GM19397 (cell line): ENCODE results near the gene HSD3B7.
A peak's percentile ranks its signal among the peaks of the same experiment; 100 is the strongest.

Source experiments
- ATAC-seq: cut with Tn5 transposase; IDR thresholded peaks from one replicate; pipeline ENCODE4 v1.9.1; 2021; ENCODE audit warnings: mild to moderate bottlenecking, moderate library complexity; ENCODE audit not compliant: unreplicated experiment

Gene HSD3B7

DNA sequence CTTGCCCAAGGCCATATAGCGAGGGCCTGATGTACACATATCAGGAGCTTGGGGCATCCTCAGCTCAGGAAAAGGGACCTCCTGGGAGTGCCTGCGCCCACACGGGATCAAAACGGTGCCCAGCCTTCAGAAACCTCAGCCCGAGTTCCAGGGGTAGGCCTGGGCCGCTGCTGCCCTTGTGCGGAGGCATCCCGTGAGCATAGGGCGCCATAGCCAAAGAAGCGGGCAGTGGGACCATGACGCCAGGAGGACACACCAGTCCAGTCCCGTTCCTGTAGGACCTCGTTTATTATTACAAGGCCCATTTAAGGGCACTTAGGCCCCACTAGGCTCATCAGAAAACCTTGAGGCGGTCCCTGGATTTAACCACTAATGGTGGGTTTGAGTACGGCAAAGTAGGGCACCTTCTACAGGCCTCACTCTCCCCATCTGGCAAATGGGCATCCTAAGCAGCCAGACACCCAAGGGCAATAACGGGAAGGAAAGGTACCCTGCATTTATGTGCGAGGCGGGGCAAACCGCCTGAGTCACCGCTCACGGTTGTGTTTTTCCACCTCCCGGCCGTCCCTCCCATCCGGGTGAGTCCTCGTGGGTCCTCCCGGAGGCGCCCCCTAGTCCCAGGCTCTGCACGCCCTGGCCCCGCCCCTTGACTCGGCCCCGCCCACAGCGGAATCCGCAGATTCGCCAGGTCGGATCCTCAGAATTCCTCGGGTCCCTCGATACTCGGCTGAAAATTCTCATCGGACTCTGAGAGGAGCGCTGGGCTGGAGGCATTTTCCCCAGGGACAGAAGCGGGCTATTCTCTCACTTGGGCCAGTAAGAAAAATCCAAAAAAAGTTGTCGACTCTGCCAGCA is 28.2 kb upstream of the HSD3B7 start:
- ATAC-seq = peak; percentile 34

DNA sequence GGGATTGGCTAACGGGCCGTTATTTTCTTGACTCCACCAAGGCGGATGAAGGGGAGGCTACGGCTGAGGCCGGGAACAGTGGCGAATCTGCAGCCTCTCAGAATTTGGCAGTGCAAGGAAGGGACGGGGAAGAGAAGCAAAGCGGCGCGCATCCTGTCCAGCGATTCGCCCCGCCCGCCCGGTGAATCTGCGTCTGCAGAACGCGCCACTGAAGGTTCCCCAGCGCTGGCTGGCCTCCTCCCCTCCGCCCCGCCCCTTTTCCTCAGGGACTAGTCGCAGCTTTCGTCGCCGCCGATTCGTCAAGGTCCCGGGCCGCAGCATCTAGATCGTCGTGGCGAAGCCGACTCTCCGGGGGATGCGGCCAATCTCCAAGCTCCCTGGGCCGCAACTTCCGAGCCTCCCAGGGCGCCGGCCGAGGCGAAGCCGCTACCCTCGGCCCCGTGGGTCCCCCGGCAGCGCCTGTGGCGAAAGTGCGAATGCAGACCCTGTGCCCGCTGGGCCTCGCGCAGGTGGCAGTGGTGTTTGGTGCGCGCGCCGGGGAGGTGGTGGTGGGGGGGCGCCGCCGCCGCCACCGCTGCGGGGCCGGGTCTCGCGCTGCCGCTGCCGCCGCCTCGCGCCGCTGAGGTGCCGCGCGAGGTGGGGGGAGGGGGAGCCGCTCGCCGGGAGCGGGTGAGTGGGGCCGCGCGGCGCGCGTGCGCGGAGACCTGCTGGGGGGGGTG is 27.4 kb upstream of the HSD3B7 start, which contains the start of gene SETD1A:
Gene SETD1A, plus strand, starts transcription at position 299 of the 719 bp plus-strand sequence. CDS start 978 bp downstream, outside the sequence.
- peak; percentile 71 for ATAC-seq

DNA sequence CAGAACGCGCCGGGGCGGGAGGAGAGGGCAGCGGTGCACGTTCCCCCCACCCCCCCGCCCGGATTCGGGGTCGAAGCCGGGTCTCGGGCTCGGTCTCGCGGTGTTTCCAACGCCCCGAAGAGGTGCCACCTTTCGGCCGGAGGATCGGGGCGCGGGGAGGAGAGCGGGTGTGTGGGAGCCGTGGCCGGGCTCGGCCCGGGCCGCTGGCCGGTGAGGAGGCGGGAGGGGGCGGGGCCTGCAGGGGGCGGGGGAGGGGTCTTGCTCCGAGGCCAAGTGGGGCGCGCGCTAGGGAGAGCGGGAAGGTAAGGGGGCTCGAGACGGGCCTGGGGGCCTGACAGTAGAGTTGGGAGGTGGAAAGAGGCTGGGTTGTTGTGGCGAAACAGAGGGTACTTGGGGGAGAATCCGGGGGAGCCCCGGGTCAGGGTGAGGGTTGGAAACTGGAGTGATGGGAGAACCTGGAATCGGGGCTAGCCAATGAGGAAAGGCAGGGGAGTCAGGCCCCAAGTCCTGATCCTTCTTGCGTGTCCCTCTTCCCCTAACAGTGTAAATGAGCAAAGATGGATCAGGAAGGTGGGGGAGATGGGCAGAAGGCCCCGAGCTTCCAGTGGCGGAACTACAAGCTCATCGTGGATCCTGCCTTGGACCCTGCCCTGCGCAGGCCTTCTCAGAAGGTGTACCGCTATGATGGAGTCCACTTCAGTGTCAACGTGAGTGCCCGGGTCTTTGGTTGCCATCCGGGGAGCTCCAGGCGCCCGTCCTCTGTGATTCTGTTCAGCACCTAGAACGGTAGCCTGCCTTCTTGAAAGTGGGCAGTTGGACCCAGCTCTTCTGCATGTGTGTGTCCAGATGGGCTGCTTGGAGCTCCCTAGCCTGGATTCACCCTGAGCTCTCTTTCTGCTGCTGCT is 26.6 kb upstream of the HSD3B7 start:
- peak; percentile 27 for ATAC-seq

DNA sequence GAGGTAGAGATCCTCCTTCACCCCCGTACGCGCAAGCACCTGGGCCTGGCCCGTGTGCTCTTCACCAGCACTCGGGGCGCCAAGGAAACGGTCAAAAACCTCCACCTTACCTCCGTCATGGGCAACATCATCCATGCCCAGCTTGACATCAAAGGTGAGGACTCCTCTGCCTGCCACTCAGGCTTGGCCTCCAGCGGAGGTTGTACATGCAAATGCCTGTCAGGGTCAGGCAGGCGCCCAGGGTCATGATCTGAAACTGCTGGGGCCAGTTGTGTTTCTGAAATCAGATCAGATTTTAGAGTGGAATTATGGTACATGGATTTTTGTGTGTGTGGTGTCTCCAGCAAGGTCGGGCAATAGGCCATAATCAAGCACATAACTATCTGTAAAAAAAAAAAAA is 23.6 kb upstream of the HSD3B7 start:
- ATAC-seq = no peak

DNA sequence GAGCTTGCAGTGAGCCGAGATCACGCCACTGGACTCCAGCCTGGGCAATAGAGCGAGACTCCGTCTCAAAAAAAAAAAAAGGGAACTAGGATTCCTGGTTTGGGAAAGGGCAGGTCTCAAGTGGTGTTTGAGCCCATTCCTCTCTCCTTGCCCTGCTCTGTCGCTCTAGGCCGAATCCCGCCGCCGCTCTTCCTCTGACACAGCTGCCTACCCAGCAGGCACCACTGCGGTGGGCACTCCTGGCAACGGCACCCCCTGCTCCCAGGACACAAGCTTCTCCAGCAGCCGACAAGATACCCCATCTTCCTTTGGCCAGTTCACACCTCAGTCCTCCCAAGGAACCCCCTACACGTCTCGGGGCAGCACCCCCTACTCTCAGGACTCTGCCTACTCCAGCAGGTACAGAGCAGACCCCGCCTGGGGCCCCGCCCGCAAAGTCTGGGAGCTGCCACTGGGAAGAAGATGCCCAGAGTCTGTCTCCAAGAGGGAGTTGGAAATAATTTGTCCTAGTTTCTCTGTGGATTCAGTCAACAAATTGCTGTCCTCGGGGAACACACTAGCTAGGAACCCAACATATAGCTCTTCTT is 21.0 kb upstream of the HSD3B7 start:
- ATAC-seq = no peak

DNA sequence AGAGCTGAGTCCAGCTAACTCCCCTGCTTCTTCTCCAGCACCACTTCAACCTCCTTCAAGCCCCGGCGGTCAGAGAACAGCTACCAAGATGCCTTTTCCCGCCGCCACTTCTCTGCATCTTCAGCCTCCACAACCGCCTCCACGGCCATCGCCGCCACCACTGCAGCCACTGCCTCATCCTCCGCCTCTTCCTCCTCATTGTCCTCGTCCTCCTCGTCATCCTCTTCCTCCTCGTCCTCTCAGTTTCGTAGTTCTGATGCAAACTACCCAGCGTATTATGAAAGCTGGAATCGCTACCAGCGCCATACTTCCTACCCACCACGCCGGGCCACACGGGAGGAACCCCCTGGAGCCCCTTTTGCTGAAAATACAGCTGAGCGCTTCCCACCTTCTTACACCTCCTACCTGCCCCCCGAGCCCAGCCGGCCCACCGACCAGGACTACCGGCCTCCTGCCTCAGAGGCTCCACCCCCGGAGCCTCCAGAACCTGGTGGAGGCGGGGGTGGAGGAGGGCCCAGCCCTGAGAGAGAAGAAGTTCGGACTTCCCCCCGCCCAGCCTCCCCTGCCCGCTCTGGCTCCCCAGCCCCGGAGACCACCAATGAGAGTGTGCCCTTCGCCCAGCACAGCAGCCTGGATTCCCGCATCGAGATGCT is 20.3 kb upstream of the HSD3B7 start:
- ATAC-seq = no peak

DNA sequence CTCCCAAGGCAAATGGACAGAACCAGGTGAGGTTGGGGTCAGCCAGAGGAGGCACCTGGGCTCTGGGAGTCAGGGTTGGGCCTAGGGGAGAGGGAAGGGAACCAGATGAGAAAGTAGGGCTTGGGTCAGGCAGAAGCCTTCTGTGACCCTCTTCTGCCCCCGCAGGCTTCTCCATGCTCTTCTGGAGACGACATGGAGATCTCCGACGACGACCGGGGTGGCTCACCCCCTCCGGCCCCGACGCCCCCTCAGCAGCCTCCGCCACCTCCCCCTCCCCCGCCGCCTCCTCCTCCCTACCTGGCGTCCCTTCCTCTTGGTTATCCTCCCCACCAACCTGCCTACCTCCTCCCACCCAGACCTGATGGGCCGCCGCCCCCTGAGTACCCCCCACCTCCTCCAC is 19.6 kb upstream of the HSD3B7 start:
- ATAC-seq = no peak

DNA sequence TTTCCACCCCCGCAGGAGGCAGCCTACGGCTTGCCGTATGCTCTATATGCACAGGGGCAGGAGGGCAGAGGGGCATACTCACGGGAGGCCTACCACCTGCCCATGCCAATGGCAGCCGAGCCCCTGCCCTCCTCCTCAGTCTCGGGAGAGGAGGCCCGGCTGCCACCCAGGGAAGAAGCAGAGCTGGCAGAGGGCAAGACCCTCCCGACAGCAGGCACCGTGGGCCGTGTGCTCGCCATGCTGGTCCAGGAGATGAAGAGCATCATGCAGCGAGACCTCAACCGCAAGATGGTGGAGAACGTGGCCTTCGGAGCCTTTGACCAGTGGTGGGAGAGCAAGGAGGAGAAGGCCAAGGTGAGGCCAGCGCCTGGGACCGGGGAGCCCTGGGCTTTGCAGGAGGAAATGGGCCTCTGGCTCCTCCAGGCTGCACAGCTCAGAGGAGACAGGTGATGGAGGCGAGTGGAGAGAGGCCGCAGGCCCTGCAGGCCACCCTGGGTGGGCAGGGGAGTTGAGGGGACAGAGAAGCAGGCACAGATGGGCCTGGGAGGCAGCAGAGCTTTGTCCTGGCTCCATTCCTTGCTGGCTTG is 18.9 kb upstream of the HSD3B7 start:
- ATAC-seq = no peak

DNA sequence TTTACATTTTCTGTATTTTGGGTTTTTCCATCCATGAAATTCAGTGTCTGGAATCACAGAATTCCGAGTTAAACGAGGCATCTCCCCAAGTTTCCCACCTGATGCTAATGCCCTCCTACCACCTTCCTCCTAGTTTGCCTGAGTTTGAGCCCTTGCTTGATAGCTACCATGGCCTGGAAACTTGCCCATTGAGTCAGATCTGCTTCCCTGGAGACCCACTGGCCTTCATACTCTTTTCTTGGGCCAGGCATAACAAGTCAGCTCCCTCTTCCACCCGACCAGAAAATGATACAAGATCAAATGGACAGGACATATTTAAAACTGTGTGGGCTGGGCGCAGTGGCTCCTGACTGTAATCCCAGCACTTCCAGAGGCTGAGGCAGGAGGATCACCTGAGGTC is 17.2 kb upstream of the HSD3B7 start:
- no peak for ATAC-seq

DNA sequence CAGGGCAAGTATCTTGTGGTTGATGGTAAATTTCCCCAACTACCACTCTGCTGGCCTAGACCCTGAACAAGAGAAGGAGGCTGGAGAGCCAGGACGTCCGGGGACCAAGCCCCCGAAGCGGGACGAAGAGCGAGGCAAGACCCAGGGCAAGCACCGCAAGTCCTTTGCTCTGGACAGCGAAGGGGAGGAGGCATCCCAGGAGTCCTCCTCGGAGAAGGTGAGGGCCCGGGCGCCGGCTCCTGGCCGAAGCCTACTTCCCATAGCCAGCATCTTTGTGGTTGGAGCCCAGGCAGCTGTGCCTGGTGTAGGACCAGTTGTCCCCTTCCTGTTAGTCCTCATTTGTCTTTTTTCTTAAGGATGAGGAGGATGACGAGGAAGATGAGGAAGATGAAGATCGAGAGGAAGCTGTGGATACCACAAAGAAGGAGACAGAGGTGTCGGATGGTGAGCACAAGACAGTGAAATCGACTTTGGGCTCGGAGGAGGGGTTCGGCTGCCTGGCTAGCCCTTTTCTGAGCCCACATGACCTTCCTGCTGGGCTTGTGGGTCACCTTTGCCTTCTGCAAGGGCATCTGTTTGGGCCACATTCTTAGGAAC is 15.7 kb upstream of the HSD3B7 start:
- no peak for ATAC-seq

DNA sequence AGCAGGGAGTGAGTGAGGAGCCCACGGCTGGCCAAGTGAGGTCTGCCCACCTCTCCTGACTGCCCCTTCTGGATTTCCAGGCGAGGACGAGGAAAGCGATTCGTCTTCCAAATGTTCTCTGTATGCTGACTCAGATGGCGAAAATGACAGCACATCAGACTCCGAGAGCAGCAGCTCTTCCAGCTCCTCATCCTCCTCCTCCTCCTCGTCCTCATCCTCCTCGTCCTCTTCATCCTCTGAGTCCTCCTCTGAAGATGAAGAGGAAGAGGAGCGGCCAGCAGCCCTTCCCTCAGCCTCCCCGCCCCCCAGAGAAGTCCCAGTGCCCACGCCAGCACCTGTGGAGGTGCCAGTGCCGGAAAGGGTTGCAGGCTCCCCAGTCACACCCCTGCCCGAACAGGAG is 13.7 kb upstream of the HSD3B7 start:
- no peak for ATAC-seq

DNA sequence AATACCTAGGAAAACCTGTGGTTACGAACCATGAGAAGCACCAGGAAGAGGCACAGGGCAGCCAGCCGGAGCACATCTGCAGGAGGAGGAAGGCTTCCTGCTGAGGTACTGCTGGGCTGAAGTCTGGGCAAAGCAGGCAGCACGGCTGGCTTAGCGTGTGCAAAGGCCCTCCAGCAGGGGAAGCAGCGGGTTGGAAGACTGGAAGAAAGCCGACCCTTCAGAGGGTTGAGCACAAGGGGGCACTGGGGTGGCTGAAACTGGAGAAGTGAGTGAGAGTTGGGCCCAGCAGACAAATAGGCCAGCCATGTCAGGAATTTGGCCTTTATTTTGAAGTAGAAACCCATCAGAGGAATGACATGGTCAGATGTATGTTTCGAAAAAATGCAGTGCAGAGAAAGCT is 12.1 kb upstream of the HSD3B7 start:
- ATAC-seq = no peak

DNA sequence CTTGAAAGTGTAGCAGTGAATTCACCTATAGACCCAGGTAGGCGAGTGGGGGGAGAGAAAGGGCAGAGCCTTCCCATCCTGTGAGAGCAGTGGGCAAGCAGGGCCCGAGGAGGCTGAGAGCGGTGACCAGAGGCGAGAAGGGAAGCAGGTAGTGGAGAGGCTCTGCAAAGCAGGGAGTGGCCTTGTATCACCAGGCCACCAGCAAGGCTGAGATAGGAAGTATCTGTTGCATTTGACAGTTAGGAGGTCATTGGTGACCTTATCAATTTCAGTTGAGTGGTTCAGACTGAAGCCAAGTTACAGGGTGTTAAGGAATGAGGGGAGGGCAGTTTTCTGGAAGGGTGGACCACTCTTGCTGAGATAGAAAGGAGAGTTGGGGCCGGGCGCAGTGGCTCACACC is 10.7 kb upstream of the HSD3B7 start:
- no peak for ATAC-seq

DNA sequence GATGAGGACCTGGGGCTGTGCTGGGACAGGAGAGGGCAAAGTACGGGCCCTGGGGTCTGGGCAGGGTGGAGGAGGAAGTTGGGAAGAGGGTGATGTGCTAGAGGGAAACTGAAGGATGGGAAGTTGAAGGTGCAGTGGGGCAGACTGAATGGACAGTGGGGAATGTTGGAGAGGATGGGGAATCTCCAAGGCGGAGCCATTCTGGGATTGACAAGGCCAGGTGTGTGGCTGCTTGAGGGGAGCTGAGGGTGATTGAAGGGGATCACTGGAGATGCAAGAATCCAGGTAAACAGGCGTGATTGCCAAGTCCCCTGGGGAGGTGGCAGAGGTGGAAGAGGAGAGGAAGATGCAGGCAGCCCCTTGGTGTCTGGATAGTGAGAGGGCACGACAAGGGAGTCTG is 8.5 kb upstream of the HSD3B7 start:
- no peak for ATAC-seq

DNA sequence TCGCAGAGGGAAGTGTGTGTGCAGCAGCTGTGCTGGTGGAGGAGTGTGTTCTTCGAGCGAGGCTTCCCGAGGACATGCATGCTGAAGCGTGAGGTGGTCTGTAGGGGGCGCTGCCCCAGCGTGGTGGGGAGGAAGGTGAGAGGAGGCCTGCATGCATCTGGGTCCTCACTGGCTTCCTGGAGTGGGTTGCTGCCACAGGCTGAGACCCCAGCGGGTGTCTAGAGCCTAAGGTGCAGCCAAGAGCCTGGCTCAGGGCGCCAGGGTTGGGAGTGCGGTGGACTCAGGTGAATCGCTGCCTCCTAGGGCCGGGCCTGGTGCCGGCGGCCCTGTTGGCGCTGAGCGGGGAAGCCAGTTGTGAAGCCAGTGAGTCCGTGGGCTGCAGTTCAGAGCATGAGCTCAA is 7.5 kb upstream of the HSD3B7 start:
- ATAC-seq = no peak

DNA sequence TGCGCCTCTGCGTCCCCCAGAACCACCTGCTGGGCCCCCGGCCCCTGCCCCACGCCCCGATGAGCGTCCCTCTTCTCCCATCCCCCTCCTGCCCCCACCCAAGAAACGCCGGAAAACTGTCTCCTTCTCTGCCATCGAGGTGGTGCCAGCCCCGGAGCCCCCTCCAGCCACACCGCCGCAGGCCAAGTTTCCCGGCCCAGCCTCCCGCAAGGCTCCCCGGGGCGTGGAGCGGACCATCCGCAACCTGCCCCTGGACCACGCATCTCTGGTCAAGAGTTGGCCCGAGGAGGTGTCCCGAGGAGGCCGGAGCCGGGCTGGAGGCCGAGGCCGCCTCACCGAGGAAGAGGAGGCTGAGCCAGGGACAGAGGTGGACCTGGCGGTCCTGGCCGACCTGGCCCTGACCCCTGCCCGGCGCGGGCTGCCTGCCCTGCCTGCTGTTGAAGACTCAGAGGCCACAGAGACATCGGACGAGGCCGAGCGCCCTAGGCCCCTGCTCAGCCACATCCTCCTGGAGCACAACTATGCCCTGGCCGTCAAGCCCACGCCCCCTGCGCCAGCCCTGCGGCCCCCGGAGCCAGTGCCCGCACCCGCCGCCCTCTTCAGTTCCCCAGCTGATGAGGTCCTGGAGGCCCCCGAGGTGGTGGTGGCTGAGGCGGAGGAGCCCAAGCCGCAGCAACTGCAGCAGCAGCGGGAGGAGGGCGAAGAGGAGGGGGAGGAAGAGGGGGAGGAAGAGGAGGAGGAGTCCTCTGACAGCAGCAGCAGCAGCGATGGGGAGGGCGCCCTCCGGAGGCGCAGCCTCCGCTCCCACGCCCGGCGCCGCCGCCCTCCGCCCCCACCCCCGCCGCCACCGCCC is 5.6 kb upstream of the HSD3B7 start:
- ATAC-seq = no peak

DNA sequence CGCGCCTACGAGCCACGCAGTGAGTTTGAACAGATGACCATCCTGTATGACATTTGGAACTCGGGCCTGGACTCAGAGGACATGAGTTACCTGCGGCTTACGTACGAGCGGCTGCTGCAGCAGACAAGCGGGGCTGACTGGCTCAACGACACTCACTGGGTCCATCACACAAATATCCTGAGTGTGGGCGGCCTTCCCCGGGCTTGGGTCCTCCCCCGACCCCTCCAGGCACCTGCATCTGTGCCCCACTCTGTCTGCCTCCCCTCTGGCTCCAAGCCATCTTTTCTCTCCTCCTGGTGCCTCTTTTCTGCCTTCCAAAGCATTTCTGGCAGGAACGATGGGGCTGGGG is 5.0 kb upstream of the HSD3B7 start:
- no peak for ATAC-seq

DNA sequence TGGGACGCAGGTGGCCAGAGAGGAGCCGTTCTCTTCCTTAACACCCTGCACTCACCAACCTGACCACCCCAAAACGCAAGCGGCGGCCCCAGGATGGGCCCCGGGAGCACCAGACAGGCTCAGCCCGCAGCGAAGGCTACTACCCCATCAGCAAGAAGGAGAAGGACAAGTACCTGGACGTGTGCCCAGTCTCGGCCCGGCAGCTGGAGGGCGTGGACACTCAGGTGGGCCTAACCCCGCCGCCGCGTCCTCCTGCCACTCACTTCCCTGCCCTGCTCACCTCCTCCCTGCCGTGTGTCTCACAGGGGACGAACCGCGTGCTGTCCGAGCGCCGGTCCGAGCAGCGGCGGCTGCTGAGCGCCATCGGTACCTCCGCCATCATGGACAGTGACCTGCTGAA is 4.6 kb upstream of the HSD3B7 start:
- ATAC-seq = no peak

DNA sequence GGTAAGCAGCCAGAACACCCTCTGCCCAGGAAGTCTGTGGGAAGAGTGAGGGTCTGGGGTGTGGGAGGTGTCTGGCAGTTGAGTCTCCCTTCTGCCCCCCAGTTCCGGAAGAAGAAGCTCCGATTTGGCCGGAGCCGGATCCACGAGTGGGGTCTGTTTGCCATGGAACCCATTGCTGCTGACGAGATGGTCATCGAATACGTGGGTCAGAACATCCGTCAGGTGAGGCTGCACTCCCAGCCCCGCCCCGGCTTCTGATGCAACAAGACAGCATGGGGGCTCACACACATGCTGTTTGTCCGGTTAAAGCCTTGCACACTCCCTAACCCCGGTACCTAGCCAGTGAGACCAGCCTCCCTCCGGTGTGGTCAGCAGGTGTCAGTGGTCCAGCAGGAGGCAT is 4.0 kb upstream of the HSD3B7 start:
- ATAC-seq = no peak
